ENCODE data around the gene DOCK10. TPM values are rescaled to one million over a fixed set of nuclear protein-coding genes. Genes with fewer than 3 reads are reported as not detected.

Gene DOCK10
- total and polyA plus RNA-seq, 10 of the 15 experiments (the other 5 are each of a cell fraction or from before 2014, with no cell fraction given), result 16.9 to 120 (median 85.5) TPM

GRCh38 chr2:224772494-224772893 lies 269.8 kb downstream of the DOCK10 start (continued):
- TF ChIP-seq TBL1XR1 (IDR thresholded peaks at IDR 0.05; ENCODE audit: low read depth, low read length), result no peak

DNA sequence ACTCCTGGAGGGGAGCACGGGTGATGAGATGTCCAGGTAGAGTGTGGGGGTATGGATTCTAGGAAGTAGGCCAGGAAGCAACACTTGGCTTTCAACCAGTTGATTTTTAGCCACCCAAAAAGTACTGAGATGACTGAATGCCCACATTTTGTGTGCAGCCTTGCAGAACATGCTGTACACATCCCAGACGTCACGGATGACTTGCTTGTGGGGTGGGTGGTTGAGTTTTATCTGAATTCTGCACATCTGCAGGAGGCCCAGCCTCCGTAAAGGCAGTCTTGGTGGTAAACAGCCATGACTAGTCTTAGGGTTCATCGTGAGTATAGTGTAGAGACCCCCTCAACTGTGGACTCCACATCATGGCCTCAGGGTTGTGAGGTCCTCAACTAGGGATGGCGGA lies 272.8 kb downstream of the DOCK10 start:
- H3K4me3 ChIP-seq, result no peak overlapping the region
- ChIA-PET SMC1A (ENCODE audit: uncharacterized antibody, unreplicated experiment) (no interaction called here), RAD21 (ENCODE audit: unreplicated experiment) (no interaction called here), POLR2A (no interaction called here), CTCF (no interaction called here)
- no peak overlapping the region for H2AFZ ChIP-seq (ENCODE audit: control insufficient read depth, low read depth, low read length)
- DNase-seq (ENCODE audit: low read depth, low spot score) (no peak), ATAC-seq (no peak), FAIRE-seq (no peak)
- H3K27me3 ChIP-seq (replicated peaks in 1 of 2; ENCODE audit: control insufficient read depth in 2 of 2, insufficient read depth in 2 of 2, low read length in 1 of 2), result no peaks in the 10 kb centered on the region
- H3K4me1 ChIP-seq (ENCODE audit: control insufficient read depth, insufficient read depth, low read length), result peaks cover 10% of the 10 kb centered on the region
- no peaks in the 10 kb centered on the region for H3K79me2 ChIP-seq (ENCODE audit: control insufficient read depth, insufficient read depth, low read length)
- H3K9me3 ChIP-seq (replicated peaks; ENCODE audit: control insufficient read depth, insufficient read depth, low read length), result peaks cover 2% of the 10 kb centered on the region; the same call in 2 of the 3 replicates
- 36% methylated on average over 6 of the region's 6 CpGs for WGBS (ENCODE audit: insufficient coverage, insufficient replicate concordance, low lambda C conversion rate, missing lambda C conversion rate)
- in situ Hi-C loops (cut with MboI), result no loop called here
- H3K36me3 ChIP-seq (ENCODE audit: control insufficient read depth in 2 of 2, insufficient read depth in 2 of 2, low read length in 1 of 2), result peaks cover 23 to 58% of the 10 kb centered on the region in 2 experiments
- no peak overlapping the region for H3K27ac ChIP-seq (ENCODE audit: control insufficient read depth, insufficient read depth)
- H3K4me2 ChIP-seq (ENCODE audit: control insufficient read depth, insufficient read depth), result no peak overlapping the region
- intact Hi-C loops (cut with micrococcal nuclease; ENCODE audit: unreplicated experiment), result no loop called here
- no peaks in the 10 kb centered on the region for H4K20me1 ChIP-seq (ENCODE audit: control insufficient read depth, insufficient read depth)
- no peak overlapping the region for H3K9ac ChIP-seq (ENCODE audit: control insufficient read depth, insufficient read depth, low read length)
- BruUV-seq (replicated peaks), result no TSS peak
- no peak for TF ChIP-seq GATAD2B (conservative IDR thresholded peaks at IDR 0.05; ENCODE audit: low read depth)
- no peak for TF ChIP-seq GABPA (IDR thresholded peaks at IDR 0.05; ENCODE audit: low read depth)
- TF ChIP-seq CREB1 (IDR thresholded peaks at IDR 0.05; ENCODE audit: low read depth), result no peak
- TF ChIP-seq, protein P1, sequence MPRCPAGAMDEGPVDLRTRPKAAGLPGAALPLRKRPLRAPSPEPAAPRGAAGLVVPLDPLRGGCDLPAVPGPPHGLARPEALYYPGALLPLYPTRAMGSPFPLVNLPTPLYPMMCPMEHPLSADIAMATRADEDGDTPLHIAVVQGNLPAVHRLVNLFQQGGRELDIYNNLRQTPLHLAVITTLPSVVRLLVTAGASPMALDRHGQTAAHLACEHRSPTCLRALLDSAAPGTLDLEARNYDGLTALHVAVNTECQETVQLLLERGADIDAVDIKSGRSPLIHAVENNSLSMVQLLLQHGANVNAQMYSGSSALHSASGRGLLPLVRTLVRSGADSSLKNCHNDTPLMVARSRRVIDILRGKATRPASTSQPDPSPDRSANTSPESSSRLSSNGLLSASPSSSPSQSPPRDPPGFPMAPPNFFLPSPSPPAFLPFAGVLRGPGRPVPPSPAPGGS (IDR thresholded peaks at IDR 0.05; ENCODE audit: borderline replicate concordance, insufficient read depth, low read depth, low read length, poor library complexity, severe bottlenecking), result no peak
- TF ChIP-seq MXI1 (IDR thresholded peaks at IDR 0.05; ENCODE audit: low read depth, low read length), result no peak
- TF ChIP-seq ASH2L (IDR thresholded peaks at IDR 0.05; ENCODE audit: borderline replicate concordance, low read depth), result no peak
- no peak for TF ChIP-seq ZZZ3 (IDR thresholded peaks at IDR 0.05; ENCODE audit: control insufficient read depth, insufficient read length, low read depth)
- no peak for TF ChIP-seq CBX5 (IDR thresholded peaks at IDR 0.05; ENCODE audit: low read depth)
- TF ChIP-seq NBN (IDR thresholded peaks at IDR 0.05), result no peak
- no peak for TF ChIP-seq IRF4 (IDR thresholded peaks at IDR 0.05; ENCODE audit: low read depth, low read length)
- TF ChIP-seq PBX3 (IDR thresholded peaks at IDR 0.05; ENCODE audit: insufficient replicate concordance, low read depth, low read length), result no peak
- no peak for TF ChIP-seq CUX1 (IDR thresholded peaks at IDR 0.05; ENCODE audit: insufficient replicate concordance, low read depth, low read length)
- TF ChIP-seq RCOR1 (conservative IDR thresholded peaks at IDR 0.05; ENCODE audit: low read depth, low read length), result no peak
- TF ChIP-seq ATF7 (IDR thresholded peaks at IDR 0.05; ENCODE audit: low read depth), result no peak
- TF ChIP-seq MAX (IDR thresholded peaks at IDR 0.05; ENCODE audit: low read depth, low read length), result no peak
- TF ChIP-seq PAX5 (IDR thresholded peaks at IDR 0.05; ENCODE audit: borderline replicate concordance, low read depth, low read length), result peak; percentile 88; the same call in 1 of the 2 replicates
